ENCODE results near the gene GALNT15. TPM values are rescaled to one million over a fixed set of nuclear protein-coding genes. Genes with fewer than 3 reads are reported as not detected.

Gene GALNT15
- total RNA-seq, 4 donors from 2014 or later: 75.3 to 133 (median 84.5) TPM

Other genes starting within 250 kb of the GALNT15 start
- 1 to 10 TPM; 4.6 to 8.1 (median 5.7) TPM for gene DPH3, start 90.3 kb downstream of the GALNT15 start, total RNA-seq
- gene OXNAD1, start 90.5 kb downstream of the GALNT15 start, total RNA-seq: 10 to 100 TPM in 2 of 4 donors, 1 to 10 TPM in 2; 7.6 to 12.7 (median 10.4) TPM